IPS-18a (cell line): ENCODE measurements around the gene KCNK13.
"Not testable (repeated sequence)": the region's sequence is repeated elsewhere in the genome, so short reads cannot be mapped to it uniquely, and the experiment has no call there.

Experiments used
- H3K27ac ChIP-seq: one replicate; pipeline ENCODE4 v1.5.1; 2013; ENCODE audit warnings: low read length
- H3K27me3 ChIP-seq: one replicate; pipeline ENCODE4 v1.6.1; 2013; ENCODE audit warnings: mild to moderate bottlenecking, low read length; ENCODE audit not compliant: control insufficient read depth, insufficient read depth
- H3K36me3 ChIP-seq: one replicate; pipeline ENCODE4 v1.6.1; 2013; ENCODE audit warnings: low read depth, low read length; ENCODE audit not compliant: control insufficient read depth
- H3K4me1 ChIP-seq: one replicate; pipeline ENCODE4 v1.6.1; 2013; ENCODE audit warnings: low read depth, low read length; ENCODE audit not compliant: control insufficient read depth
- H3K4me3 ChIP-seq: one replicate; pipeline ENCODE4 v1.5.1; 2013; ENCODE audit warnings: low read length
- H3K9ac ChIP-seq: one replicate; pipeline ENCODE4 v1.6.1; 2013; ENCODE audit warnings: mild to moderate bottlenecking, low read length, moderate library complexity
- H3K9me3 ChIP-seq: one replicate; pipeline ENCODE4 v1.6.1; 2013; ENCODE audit warnings: low read depth, low read length; ENCODE audit not compliant: control insufficient read depth

KCNK13 gene

DNA sequence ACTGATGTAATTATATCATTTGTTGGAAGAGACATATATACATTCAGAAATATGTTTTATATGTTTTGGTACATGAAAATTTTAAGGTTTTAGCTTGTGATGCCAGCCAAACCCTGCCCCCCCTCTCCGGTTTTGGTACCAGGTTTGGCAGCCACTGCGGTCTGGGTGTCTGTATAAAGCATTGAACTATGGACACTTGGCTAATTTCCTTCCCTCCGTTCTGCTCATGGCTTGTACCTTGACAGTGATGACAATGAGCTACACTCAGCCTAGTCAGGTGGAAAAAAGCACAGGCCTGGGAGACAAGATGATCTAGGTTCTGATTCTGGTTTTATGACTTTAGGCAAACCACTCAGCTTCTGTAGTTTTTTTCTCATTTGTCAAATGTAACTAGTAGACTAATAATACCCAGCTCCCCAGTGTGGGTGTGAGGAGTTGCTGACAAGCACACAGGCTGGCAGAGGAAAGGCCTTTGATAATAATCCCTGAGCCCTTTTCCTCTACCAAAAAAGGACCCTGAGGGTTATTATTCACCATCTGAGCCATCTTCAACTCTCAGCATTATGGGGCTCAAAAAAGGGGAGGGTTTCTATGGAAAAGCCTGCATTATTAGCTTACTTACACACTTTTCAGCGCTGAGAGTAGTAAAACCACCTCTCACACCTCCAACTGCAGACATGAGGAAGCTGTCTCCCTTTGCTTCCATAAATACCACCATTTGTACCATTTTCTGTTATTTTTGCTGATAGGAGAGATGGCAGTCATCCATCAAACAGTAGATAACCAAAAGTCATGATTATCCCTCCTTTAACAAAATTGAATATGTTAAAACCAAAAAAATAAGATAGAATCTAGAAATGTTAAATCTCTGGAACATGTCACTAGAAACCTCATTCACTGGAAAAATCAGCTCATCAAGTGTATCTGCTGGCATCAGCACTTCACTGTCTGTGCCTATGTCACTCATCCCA lies 118.3 kb downstream of the KCNK13 start:
- no peak overlapping the region for H3K9ac ChIP-seq
- H3K27me3 ChIP-seq = no peaks in the 10 kb centered on the region
- H3K4me1 ChIP-seq = no peaks in the 10 kb centered on the region
- H3K27ac ChIP-seq = no peak overlapping the region
- no peaks in the 10 kb centered on the region for H3K9me3 ChIP-seq
- H3K4me3 ChIP-seq = no peak overlapping the region
- no peaks in the 10 kb centered on the region for H3K36me3 ChIP-seq

DNA sequence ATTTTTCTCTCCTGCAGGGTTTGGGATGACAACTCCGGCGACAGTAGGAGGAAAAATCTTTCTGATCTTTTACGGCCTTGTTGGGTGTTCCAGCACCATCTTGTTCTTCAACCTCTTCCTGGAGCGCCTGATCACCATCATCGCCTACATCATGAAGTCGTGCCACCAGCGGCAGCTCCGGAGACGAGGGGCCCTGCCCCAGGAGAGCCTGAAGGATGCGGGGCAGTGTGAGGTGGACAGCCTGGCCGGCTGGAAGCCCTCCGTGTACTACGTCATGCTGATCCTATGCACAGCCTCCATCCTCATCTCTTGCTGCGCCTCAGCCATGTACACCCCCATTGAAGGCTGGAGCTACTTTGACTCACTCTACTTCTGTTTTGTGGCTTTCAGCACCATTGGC lies 122.3 kb downstream of the KCNK13 start:
- H3K9me3 ChIP-seq = no peaks in the 10 kb centered on the region
- H3K36me3 ChIP-seq = no peaks in the 10 kb centered on the region
- H3K27me3 ChIP-seq = no peaks in the 10 kb centered on the region
- no peak overlapping the region for H3K9ac ChIP-seq
- no peak overlapping the region for H3K27ac ChIP-seq
- no peak overlapping the region for H3K4me3 ChIP-seq
- H3K4me1 ChIP-seq = no peaks in the 10 kb centered on the region

DNA sequence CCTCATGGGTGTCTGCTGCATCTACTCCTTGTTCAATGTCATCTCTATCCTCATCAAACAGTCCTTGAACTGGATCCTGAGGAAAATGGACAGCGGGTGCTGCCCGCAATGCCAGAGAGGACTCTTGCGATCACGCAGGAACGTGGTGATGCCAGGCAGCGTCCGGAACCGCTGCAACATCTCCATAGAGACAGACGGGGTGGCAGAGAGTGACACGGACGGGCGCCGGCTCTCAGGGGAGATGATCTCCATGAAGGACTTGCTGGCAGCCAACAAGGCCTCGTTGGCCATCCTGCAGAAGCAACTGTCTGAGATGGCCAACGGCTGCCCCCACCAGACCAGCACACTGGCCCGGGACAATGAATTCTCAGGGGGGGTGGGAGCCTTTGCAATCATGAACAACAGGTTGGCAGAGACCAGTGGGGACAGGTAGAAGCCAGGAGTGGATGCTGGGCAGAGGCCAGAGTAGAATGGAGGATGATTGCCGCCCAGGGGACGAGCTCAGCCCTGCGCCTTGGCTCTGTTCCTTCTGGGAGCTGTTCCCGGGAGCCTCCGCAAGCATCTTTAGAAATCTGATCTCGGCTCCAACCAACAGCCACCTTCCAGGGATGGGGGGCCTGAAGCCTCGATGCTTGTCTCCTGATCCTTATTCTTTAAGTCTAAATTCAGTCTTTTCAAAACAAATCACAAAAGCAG lies 122.9 kb downstream of the KCNK13 start:
- Histone ChIP-seq H3K9me3 (no peaks in the 10 kb centered on the region), H3K27ac (no peak overlapping the region), H3K27me3 (no peaks in the 10 kb centered on the region), H3K4me1 (no peaks in the 10 kb centered on the region), H3K36me3 (no peaks in the 10 kb centered on the region), H3K9ac (no peak overlapping the region), H3K4me3 (no peak overlapping the region)

DNA sequence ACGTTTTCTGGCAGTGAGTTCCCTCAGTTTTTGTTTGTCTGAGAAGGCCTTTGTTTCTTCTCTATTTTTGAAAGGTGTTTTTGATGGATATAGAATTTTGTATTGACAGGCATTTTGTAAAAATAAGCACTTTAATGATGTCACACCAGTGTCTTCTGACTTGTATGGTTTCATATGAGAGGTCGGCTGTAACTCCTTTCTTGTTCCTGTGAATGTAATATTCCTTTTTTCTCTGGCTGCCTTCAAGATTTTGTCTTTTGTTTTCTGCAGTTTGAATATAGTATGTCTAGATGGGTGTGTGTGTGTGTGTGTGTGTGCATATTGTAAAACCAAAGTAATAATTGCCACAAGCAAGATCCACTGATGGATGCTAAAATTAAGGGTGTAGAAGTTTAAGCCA lies 126.8 kb downstream of the KCNK13 start:
- H3K9me3 ChIP-seq = no peaks in the 10 kb centered on the region
- no peaks in the 10 kb centered on the region for H3K36me3 ChIP-seq
- H3K4me1 ChIP-seq = no peaks in the 10 kb centered on the region
- H3K27ac ChIP-seq = no peak overlapping the region
- no peak overlapping the region for H3K4me3 ChIP-seq
- no peaks in the 10 kb centered on the region for H3K27me3 ChIP-seq
- no peak overlapping the region for H3K9ac ChIP-seq

DNA sequence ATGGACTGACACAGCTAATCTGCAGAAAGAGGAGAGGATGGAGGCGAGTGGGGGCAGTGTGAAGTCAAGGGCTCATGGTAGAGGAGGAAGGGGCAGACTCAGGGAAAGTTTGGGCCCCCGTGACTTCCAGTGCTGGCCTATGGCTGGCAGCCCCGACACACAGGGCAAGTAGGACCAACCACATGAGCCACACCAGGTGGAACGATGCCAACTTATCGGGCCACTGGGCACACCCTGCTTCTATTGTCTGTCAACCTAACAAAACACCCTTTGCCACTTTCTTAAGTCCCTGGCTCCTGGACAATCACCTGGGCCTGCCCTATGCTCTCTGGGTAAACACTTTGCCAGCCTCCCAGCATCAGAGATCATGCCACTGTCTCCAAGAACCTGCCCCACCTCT lies 129.4 kb downstream of the KCNK13 start:
- H3K9ac ChIP-seq = no peak overlapping the region
- H3K27me3 ChIP-seq = no peaks in the 10 kb centered on the region
- H3K36me3 ChIP-seq = no peaks in the 10 kb centered on the region

DNA sequence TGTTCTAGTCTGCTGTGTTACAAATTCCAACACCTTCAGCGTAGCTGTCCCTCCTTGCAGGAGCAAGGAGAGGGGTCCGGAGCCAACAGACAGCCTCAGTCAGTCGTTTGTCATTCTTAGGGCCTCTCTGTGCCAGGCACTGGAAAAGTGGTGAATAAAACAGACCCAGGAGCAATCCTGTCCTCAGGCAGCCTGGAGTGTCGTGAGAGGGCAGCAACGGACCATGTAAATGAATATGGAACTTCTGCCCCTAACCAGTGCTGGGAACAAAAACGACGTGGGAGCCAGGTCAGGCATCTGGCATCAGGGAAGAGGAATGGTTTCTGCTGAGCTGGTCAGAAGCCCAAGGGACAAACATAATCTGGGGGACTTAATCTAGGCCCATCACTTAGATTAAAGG lies 129.8 kb downstream of the KCNK13 start:
- Histone ChIP-seq H3K4me1 (no peaks in the 10 kb centered on the region), H3K27ac (no peak overlapping the region), H3K9me3 (no peaks in the 10 kb centered on the region), H3K36me3 (no peaks in the 10 kb centered on the region), H3K4me3 (no peak overlapping the region), H3K27me3 (no peaks in the 10 kb centered on the region), H3K9ac (no peak overlapping the region)

More for the DNA sequence above, 129.4 kb downstream of the KCNK13 start:
- Histone ChIP-seq H3K9me3 (no peaks in the 10 kb centered on the region), H3K27ac (no peak overlapping the region), H3K4me3 (no peak overlapping the region), H3K4me1 (no peaks in the 10 kb centered on the region)

DNA sequence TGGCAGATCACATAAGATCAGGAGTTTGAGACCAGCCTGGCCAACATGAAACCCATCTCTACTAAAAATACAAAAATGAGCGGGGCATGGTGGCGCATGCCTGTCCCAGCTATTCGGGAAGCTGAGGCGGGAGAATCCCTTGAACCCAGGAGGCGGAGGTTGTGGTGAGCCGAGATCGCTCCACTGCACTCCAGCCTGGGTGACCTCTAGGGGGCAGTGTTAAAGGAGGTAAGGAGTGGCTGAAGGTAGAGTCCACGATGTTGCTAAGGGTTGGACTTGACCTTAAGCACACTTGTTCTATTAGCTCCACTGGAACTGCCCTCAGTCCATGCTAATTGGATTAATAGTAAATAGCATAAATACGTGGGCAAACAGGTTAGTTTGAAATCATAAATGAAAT lies 132.1 kb downstream of the KCNK13 start:
- Histone ChIP-seq H3K27me3 (no peaks in the 10 kb centered on the region), H3K9me3 (no peaks in the 10 kb centered on the region), H3K9ac (no peak overlapping the region), H3K4me3 (no peak overlapping the region), H3K27ac (no peak overlapping the region), H3K4me1 (no peaks in the 10 kb centered on the region), H3K36me3 (no peaks in the 10 kb centered on the region)

DNA sequence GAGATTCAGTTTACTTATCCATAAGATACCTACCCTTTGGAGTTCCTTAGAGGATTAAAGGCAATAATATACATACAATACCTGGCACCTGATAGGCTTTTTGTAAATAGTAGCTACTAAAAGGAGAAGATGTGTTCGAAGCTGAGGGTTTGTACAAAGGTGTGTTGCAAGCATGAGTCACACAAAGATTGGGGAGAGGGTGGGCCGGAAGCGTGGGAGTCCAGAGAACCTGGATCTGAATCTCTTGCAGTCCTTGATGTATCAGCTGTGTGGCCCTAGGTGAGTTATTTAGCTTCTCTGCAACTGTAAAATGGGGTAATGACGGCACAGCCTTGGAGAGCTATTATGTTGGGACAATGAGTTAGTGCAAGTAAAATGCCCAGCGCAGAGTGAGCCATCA lies 132.9 kb downstream of the KCNK13 start:
- no peak overlapping the region for H3K9ac ChIP-seq
- no peak overlapping the region for H3K27ac ChIP-seq
- H3K36me3 ChIP-seq = no peaks in the 10 kb centered on the region
- no peaks in the 10 kb centered on the region for H3K27me3 ChIP-seq
- H3K4me3 ChIP-seq = no peak overlapping the region
- H3K4me1 ChIP-seq = no peaks in the 10 kb centered on the region
- no peaks in the 10 kb centered on the region for H3K9me3 ChIP-seq

DNA sequence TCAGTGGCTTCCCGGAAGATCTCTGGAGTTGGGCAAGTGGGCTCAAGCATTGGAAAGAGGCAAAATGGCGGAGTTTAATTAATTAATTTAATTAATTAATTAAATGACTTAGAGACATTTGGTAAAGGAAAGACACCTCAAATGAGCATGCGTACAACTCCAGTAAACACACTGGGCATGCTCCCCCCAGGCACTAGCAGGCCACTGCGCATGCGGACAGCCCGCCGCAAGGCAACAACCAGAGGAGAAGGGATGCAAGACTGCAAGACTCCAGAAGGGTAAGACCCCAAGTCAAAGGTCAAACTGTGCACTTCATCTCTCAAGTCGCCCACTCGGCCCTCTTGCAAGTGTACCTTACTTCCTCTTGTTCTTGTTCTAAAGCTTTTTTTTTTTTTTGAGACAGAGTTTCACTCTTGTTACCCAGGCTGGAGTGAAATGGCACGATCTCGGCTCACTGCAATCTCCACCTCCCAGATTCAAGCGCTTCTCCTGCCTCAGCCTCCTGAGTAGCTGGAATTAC lies 136.8 kb downstream of the KCNK13 start:
- Histone ChIP-seq H3K4me3 (no peak overlapping the region), H3K9me3 (no peaks in the 10 kb centered on the region), H3K27me3 (no peaks in the 10 kb centered on the region), H3K9ac (no peak overlapping the region), H3K36me3 (no peaks in the 10 kb centered on the region), H3K4me1 (no peaks in the 10 kb centered on the region), H3K27ac (no peak overlapping the region)

DNA sequence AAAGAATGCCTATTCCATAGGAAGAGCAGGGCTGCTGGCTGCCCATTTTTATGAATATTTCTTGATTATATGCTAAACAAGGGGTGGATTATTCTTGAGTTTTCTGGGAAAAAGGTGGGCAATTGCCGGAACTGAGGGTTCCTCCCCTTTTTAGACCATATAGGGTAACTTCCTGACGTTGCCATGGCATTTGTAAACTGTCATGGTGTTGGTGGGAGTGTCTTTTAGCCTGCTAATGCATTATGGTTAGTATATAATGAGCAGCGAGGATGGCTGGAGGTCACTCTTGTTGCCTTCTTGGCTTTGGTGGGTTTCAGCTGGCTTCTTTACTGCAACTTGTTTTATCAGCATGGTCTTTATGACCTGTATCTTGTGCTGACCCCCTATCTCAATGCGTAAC lies 138.8 kb downstream of the KCNK13 start:
- not testable (repeated sequence) for H3K36me3 ChIP-seq, H3K27ac ChIP-seq, H3K4me1 ChIP-seq, H3K9me3 ChIP-seq, H3K4me3 ChIP-seq, H3K9ac ChIP-seq, H3K27me3 ChIP-seq

DNA sequence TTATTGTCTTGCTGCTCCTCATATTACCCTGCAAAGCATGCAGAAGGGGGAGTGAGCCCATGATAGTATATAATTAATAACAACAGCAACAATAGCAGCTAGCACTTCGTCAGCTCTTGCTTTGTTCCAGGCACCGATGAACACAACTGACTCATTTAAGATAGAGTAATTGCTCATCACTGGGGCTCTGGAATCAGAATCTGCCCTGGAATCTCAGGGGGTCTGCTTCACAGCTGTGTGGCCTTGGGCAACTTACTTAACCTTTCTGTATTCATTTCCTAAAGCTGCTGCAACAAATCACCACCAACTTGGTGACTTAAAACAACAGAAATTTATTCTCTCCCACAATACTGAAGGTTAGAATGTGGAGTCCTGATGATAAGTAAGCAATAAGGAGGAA lies 139.6 kb downstream of the KCNK13 start:
- H3K4me1 ChIP-seq = no peaks in the 10 kb centered on the region
- H3K27ac ChIP-seq = no peak overlapping the region

More for the DNA sequence above, 139.6 kb downstream of the KCNK13 start:
- H3K4me3 ChIP-seq = no peak overlapping the region
- H3K9ac ChIP-seq = no peak overlapping the region
- H3K27me3 ChIP-seq = no peaks in the 10 kb centered on the region
- H3K9me3 ChIP-seq = no peaks in the 10 kb centered on the region
- H3K36me3 ChIP-seq = no peaks in the 10 kb centered on the region
